ENCODE results near the gene ABI1. TPM values are rescaled to one million over a fixed set of nuclear protein-coding genes. Genes with fewer than 3 reads are reported as not detected.

ABI1 gene
- total and polyA plus RNA-seq, 2 donors (not counting 1 experiment from before 2014, with no cell fraction given): 29.4 to 74.3 TPM

DNA sequence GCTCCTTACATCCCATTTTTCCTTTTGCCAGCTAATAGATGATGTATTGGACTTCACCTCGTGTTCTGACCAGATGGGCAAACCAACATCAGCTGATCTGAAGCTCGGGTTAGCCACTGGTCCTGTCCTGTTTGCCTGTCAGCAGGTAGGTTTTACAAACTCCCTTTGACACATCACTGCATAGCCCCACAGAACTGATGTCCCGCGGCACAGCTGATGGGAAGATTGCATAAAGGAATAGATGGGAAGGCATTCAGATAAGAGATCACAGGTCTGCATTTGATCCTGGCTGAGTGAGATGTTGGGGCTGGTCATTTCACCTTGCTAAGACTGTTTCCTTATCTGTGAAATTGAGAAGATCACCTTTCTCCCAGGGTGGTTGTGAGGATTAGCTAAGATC, 125.3 kb downstream of the ABI1 start:
- Histone ChIP-seq H3K27ac (ENCODE audit: insufficient read depth, low read length) (no peak overlapping the region), H2AFZ (ENCODE audit: low read length) (no peak overlapping the region), H4K20me1 (ENCODE audit: control insufficient read depth, extremely low read depth, insufficient read depth, low read length) (no peaks in the 10 kb centered on the region), H3K27me3 (ENCODE audit: control insufficient read depth, insufficient read depth, low read length) (no peaks in the 10 kb centered on the region), H3K4me1 (ENCODE audit: control insufficient read depth, extremely low read depth, insufficient read depth, low read length) (no peaks in the 10 kb centered on the region), H3K9ac (ENCODE audit: insufficient read depth, low read length) (no peak overlapping the region), H3K4me2 (ENCODE audit: extremely low read depth, insufficient read depth, low read length) (no peak overlapping the region), H3K9me3 (ENCODE audit: control insufficient read depth, insufficient read depth, low read depth, low read length) (no peaks in the 10 kb centered on the region), H3K4me3 (replicated peaks in 1 of 4; ENCODE audit: control extremely low read depth in 1 of 4, insufficient read depth in 1 of 4, low read depth in 3 of 4, low read length in 4 of 4) (no peak overlapping the region), H3K36me3 (ENCODE audit: control insufficient read depth, insufficient read depth, low read length) (peaks cover 6% of the 10 kb centered on the region), H3K79me2 (ENCODE audit: control insufficient read depth, insufficient read depth, low read length) (no peaks in the 10 kb centered on the region)
- DNase-seq (ENCODE audit: low read depth in 2 of 2): no peak
- no peak for TF ChIP-seq EZH2 (IDR thresholded peaks at IDR 0.05; ENCODE audit: low read length, missing control alignments)
- no peak for TF ChIP-seq CTCF (conservative IDR thresholded peaks at IDR 0.05 in 1 of 2, IDR thresholded peaks at IDR 0.05 in 1 of 2; ENCODE audit: low read depth in 1 of 2, low read length in 2 of 2)

GRCh38 chr10:26733750-26734568, 126.8 kb downstream of the ABI1 start:
- Histone ChIP-seq H3K79me2 (ENCODE audit: control insufficient read depth, insufficient read depth, low read length) (no peaks in the 10 kb centered on the region), H2AFZ (ENCODE audit: low read length) (no peak overlapping the region), H3K4me3 (replicated peaks in 1 of 4; ENCODE audit: control extremely low read depth in 1 of 4, insufficient read depth in 1 of 4, low read depth in 3 of 4, low read length in 4 of 4) (no peak overlapping the region), H3K4me2 (ENCODE audit: extremely low read depth, insufficient read depth, low read length) (no peak overlapping the region), H3K27ac (ENCODE audit: insufficient read depth, low read length) (no peak overlapping the region), H3K36me3 (ENCODE audit: control insufficient read depth, insufficient read depth, low read length) (peaks cover 6% of the 10 kb centered on the region), H3K9ac (ENCODE audit: insufficient read depth, low read length) (no peak overlapping the region), H3K27me3 (ENCODE audit: control insufficient read depth, insufficient read depth, low read length) (no peaks in the 10 kb centered on the region), H3K9me3 (ENCODE audit: control insufficient read depth, insufficient read depth, low read depth, low read length) (no peaks in the 10 kb centered on the region), H3K4me1 (ENCODE audit: control insufficient read depth, extremely low read depth, insufficient read depth, low read length) (no peaks in the 10 kb centered on the region), H4K20me1 (ENCODE audit: control insufficient read depth, extremely low read depth, insufficient read depth, low read length) (no peaks in the 10 kb centered on the region)
- no peak for DNase-seq (ENCODE audit: low read depth in 2 of 2)
- no peak for TF ChIP-seq EZH2 (IDR thresholded peaks at IDR 0.05; ENCODE audit: low read length, missing control alignments)
- TF ChIP-seq CTCF (conservative IDR thresholded peaks at IDR 0.05 in 1 of 2, IDR thresholded peaks at IDR 0.05 in 1 of 2; ENCODE audit: low read depth in 1 of 2, low read length in 2 of 2): no peak

DNA sequence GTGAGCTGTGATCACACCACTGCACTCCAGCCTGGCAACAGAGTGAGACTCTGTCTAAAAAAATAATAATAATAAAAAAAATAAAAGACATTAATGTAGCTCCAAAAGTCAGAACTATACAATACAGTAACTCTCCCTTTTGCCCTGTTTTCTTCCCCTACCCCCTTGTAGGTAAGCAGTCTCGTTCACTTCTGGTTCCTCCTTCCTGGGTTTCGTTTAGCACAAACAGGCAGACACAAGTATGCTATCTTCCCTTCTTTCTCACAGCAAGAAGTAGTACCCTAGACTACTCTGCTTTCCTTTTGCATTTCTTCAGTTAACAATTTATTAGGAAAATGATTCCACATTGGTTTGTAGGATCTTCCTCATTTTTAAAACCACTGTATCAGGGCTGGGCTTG, 130.2 kb downstream of the ABI1 start:
- Histone ChIP-seq H3K9me3 (ENCODE audit: control insufficient read depth, insufficient read depth, low read depth, low read length) (no peaks in the 10 kb centered on the region), H3K4me3 (replicated peaks in 1 of 4; ENCODE audit: control extremely low read depth in 1 of 4, insufficient read depth in 1 of 4, low read depth in 3 of 4, low read length in 4 of 4) (no peak overlapping the region), H3K27me3 (ENCODE audit: control insufficient read depth, insufficient read depth, low read length) (no peaks in the 10 kb centered on the region), H2AFZ (ENCODE audit: low read length) (no peak overlapping the region), H3K79me2 (ENCODE audit: control insufficient read depth, insufficient read depth, low read length) (no peaks in the 10 kb centered on the region), H4K20me1 (ENCODE audit: control insufficient read depth, extremely low read depth, insufficient read depth, low read length) (no peaks in the 10 kb centered on the region), H3K4me1 (ENCODE audit: control insufficient read depth, extremely low read depth, insufficient read depth, low read length) (no peaks in the 10 kb centered on the region), H3K4me2 (ENCODE audit: extremely low read depth, insufficient read depth, low read length) (no peak overlapping the region), H3K27ac (ENCODE audit: insufficient read depth, low read length) (no peak overlapping the region), H3K36me3 (ENCODE audit: control insufficient read depth, insufficient read depth, low read length) (peaks cover 2% of the 10 kb centered on the region), H3K9ac (ENCODE audit: insufficient read depth, low read length) (no peak overlapping the region)
- TF ChIP-seq CTCF (conservative IDR thresholded peaks at IDR 0.05 in 1 of 2, IDR thresholded peaks at IDR 0.05 in 1 of 2; ENCODE audit: low read depth in 1 of 2, low read length in 2 of 2): no peak
- TF ChIP-seq EZH2 (IDR thresholded peaks at IDR 0.05; ENCODE audit: low read length, missing control alignments): no peak
- DNase-seq (ENCODE audit: low read depth in 2 of 2): no peak

Data from fibroblast of lung (primary cell).